Panc1 (cell line): ENCODE data around the gene NF1.

ENCODE experiments used
- CTCF ChIP-seq: fragments of 450-650 bp; IDR thresholded peaks from 2 replicates; pipeline ENCODE4 v1.5.1; 2017; ENCODE audit warnings: mild to moderate bottlenecking
- POLR2AphosphoS5 ChIP-seq: IDR thresholded peaks from 2 replicates; pipeline ENCODE4 v1.6.1; 2012; ENCODE audit warnings: mild to moderate bottlenecking, low read depth, low read length, moderate library complexity
- REST ChIP-seq, 2 experiments: IDR thresholded peaks; 2 replicates each; pipeline ENCODE4 v1.6.1; 2011 to 2012; ENCODE audit warnings: low read depth in 2 of 2, control low read depth in 1 of 2, low read length in 1 of 2, mild to moderate bottlenecking in 1 of 2, moderate library complexity in 1 of 2; ENCODE audit not compliant: insufficient read depth in 1 of 2
- SIN3A ChIP-seq: IDR thresholded peaks from 2 replicates; pipeline ENCODE4 v1.6.1; 2012; ENCODE audit warnings: low read depth, mild to moderate bottlenecking, low read length, moderate library complexity, borderline replicate concordance; ENCODE audit not compliant: insufficient read depth
- TCF7L2 ChIP-seq: IDR thresholded peaks from 2 replicates; pipeline ENCODE4 v1.6.1; 2011; ENCODE audit warnings: mild to moderate bottlenecking, low read depth, low read length, inconsistent platforms

GRCh38 chr17:31413874-31414549 is 319.2 kb downstream of the NF1 start:
- TF ChIP-seq REST (IDR thresholded peaks at IDR 0.05; ENCODE audit: insufficient read depth in 1 of 2, low read depth in 2 of 2, low read length in 1 of 2) (no peak), CTCF (no peak), POLR2AphosphoS5 (no peak), SIN3A (no peak), TCF7L2 (no peak)
